C4-2B (cell line): Measurements from ENCODE around the gene ZNF346.
"Not testable (repeated sequence)": the region's sequence is repeated elsewhere in the genome, so short reads cannot be mapped to it uniquely, and the experiment has no call there.

Experiments
- CTCF ChIP-seq: fragments of 450-650 bp; conservative IDR thresholded peaks from 2 replicates; pipeline ENCODE4 v1.5.1; 2017; ENCODE audit warnings: mild to moderate bottlenecking
- ZFX ChIP-seq: fragments of 450-650 bp; IDR thresholded peaks from 2 replicates; pipeline ENCODE4 v1.6.1; 2017

GRCh38 chr5:176993081-176993480 is 29.4 kb upstream of the ZNF346 start:
- TF ChIP-seq ZFX, CTCF: not testable (repeated sequence)
